PFSK-1 (cell line): ENCODE results near the gene ACSL5.

Experiments
- POLR2AphosphoS5 ChIP-seq: IDR thresholded peaks from 2 replicates; pipeline ENCODE4 v1.6.1; 2012; ENCODE audit warnings: low read depth, mild to moderate bottlenecking, control low read depth, low read length, moderate library complexity
- SIN3A ChIP-seq: IDR thresholded peaks from 2 replicates; pipeline ENCODE4 v1.6.1; 2012; ENCODE audit warnings: mild to moderate bottlenecking, low read length, moderate library complexity, borderline replicate concordance; ENCODE audit not compliant: insufficient read depth
- TAF1 ChIP-seq: IDR thresholded peaks from 2 replicates; pipeline ENCODE4 v1.6.1; 2012; ENCODE audit warnings: low read length, control low read depth, borderline replicate concordance; ENCODE audit not compliant: insufficient read depth
- TF ChIP-seq, protein P1 (sequence below), 2 experiments: IDR thresholded peaks; 2 replicates each; pipeline versions ENCODE4 v1.6.1 to v1.8.0; 2011 to 2012; ENCODE audit warnings: low read depth in 2 of 2, low read length in 2 of 2, control low read depth in 1 of 2, inconsistent platforms in 1 of 2, mild to moderate bottlenecking in 1 of 2, moderate library complexity in 1 of 2; ENCODE audit not compliant: insufficient read depth in 1 of 2

DNA sequence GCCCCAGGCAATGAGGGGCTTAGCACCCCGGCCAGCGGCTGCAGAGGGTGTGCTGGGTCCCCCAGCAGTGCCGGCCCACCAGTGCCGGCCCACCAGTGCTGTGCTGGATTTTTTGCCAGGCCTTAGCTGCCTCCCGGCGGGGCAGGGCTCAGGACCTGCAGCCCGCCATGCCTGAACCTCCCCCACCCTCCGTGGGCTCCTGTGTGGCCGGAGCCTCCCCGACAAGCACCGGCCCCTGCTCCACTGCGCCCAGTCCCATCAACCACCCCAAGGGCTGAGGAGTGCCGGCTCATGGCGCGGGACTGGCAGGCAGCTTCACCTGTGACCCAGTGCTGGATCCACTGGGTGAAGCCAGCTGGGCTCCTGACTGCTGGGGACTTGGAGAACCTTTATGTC is 3.5 kb upstream of the ACSL5 start:
- TF ChIP-seq POLR2AphosphoS5: no peak
- no peak for TF ChIP-seq TAF1
- TF ChIP-seq, protein P1, sequence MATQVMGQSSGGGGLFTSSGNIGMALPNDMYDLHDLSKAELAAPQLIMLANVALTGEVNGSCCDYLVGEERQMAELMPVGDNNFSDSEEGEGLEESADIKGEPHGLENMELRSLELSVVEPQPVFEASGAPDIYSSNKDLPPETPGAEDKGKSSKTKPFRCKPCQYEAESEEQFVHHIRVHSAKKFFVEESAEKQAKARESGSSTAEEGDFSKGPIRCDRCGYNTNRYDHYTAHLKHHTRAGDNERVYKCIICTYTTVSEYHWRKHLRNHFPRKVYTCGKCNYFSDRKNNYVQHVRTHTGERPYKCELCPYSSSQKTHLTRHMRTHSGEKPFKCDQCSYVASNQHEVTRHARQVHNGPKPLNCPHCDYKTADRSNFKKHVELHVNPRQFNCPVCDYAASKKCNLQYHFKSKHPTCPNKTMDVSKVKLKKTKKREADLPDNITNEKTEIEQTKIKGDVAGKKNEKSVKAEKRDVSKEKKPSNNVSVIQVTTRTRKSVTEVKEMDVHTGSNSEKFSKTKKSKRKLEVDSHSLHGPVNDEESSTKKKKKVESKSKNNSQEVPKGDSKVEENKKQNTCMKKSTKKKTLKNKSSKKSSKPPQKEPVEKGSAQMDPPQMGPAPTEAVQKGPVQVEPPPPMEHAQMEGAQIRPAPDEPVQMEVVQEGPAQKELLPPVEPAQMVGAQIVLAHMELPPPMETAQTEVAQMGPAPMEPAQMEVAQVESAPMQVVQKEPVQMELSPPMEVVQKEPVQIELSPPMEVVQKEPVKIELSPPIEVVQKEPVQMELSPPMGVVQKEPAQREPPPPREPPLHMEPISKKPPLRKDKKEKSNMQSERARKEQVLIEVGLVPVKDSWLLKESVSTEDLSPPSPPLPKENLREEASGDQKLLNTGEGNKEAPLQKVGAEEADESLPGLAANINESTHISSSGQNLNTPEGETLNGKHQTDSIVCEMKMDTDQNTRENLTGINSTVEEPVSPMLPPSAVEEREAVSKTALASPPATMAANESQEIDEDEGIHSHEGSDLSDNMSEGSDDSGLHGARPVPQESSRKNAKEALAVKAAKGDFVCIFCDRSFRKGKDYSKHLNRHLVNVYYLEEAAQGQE (IDR thresholded peaks at IDR 0.05; ENCODE audit: insufficient read depth in 1 of 2, low read depth in 2 of 2, low read length in 2 of 2): no peak
- TF ChIP-seq SIN3A: no peak
